Loucy (cell line): Measurements from ENCODE around the gene CD200R1.

ENCODE experiments used
- CTCF ChIP-seq: fragments of 200-600 bp; sonication (generic); conservative IDR thresholded peaks from 2 replicates; pipeline ENCODE4 v1.5.1; 2014; ENCODE audit warnings: mild to moderate bottlenecking, antibody characterized with exemption, low read length
- EZH2phosphoT487 ChIP-seq: fragments of 200-600 bp; IDR thresholded peaks from 2 replicates; pipeline ENCODE4 v1.6.1; 2018; ENCODE audit warnings: antibody characterized with exemption, mild to moderate bottlenecking, moderate library complexity, borderline replicate concordance

GRCh38 chr3:112976001-112976400 is 1.1 kb upstream of the CD200R1 start:
- no peak for TF ChIP-seq CTCF
- no peak for TF ChIP-seq EZH2phosphoT487
